HepG2 (cell line): ENCODE data around the gene SYT13. TPM values are rescaled to one million over a fixed set of nuclear protein-coding genes. Genes with fewer than 3 reads are reported as not detected.

Experiments used
- ATAC-seq: fragments of 200-7000 bp; cut with Tn5 transposase; 3 replicates; pipeline ENCODE4 v1.9.1; 2020; ENCODE audit warnings: mild to moderate bottlenecking, moderate library complexity
- BruUV-seq: library from RNA; stranded (reverse); fragments of 400-500 nt; replicated peaks from 2 replicates; lab custom pipeline; 2021; lab: Mats Ljungman, UMichigan
- CTCF ChIA-PET: fragments of 300-600 bp; formaldehyde crosslinking; extraction: SDS; loops from one replicate; lab custom pipeline; 2021; ENCODE audit warnings: low total read pairs, inconsistent platforms, low intra/inter-chr PET ratio; lab: Yijun Ruan, JAX
- POLR2A ChIA-PET: fragments of 350-600 bp; sonication (Branson Sonifier 250); formaldehyde crosslinking; loops from one replicate; lab custom pipeline; 2020; ENCODE audit warnings: antibody characterized with exemption, inconsistent platforms; lab: Yijun Ruan, JAX
- DNase-seq: peaks from one replicate; pipeline ENCODE4 v3.0.0-alpha.2; 2015; ENCODE audit warnings: low spot score
- FAIRE-seq: peaks from 3 replicates; lab custom pipeline; 2011; peaks lifted over from hg19 to GRCh38; lab: Jason Lieb, UNC
- H2AFZ ChIP-seq: one replicate; pipeline ENCODE4 v1.6.1; 2011; ENCODE audit warnings: low read length, inconsistent platforms
- H3K27ac ChIP-seq: fragments of 300-600 bp; 3 replicates; pipeline ENCODE4 v1.8.0; 2011; ENCODE audit warnings: mixed run types, mild to moderate bottlenecking, mixed read lengths, low read length, inconsistent platforms; ENCODE audit not compliant: insufficient read depth; ENCODE audit errors: extremely low read length
- H3K27me3 ChIP-seq, 2 experiments: fragments of 200-600 bp in 1 of 2; 2 replicates in 1 of 2; 3 replicates in 1 of 2; pipeline versions ENCODE4 v1.6.0 to v1.8.0; 2011; ENCODE audit warnings: low read length in 2 of 2, mild to moderate bottlenecking in 2 of 2, moderate library complexity in 2 of 2, inconsistent platforms in 1 of 2; ENCODE audit not compliant: insufficient read depth in 2 of 2, control insufficient read depth in 1 of 2
- H3K36me3 ChIP-seq, 2 experiments: fragments of 200-600 bp in 1 of 2; replicated peaks in 1 of 2; 2 replicates in 1 of 2; 3 replicates in 1 of 2; pipeline versions ENCODE4 v1.5.1 to v1.8.0; 2011; ENCODE audit warnings: low read length in 2 of 2, inconsistent platforms in 1 of 2; ENCODE audit not compliant: insufficient read depth in 2 of 2, control insufficient read depth in 1 of 2
- H3K4me1 ChIP-seq: 2 replicates; pipeline ENCODE4 v1.5.1; 2012; ENCODE audit warnings: low read length, inconsistent platforms; ENCODE audit not compliant: insufficient read depth
- H3K4me2 ChIP-seq: 2 replicates; pipeline ENCODE4 v1.6.0; 2011; ENCODE audit warnings: low read depth, low read length, inconsistent platforms
- H3K4me3 ChIP-seq, 3 experiments: fragments of 200-600 bp in 1 of 3; sonication (generic), shearing (Covaris generic) in 1 of 3; replicated peaks in 1 of 3; 2 replicates each; pipeline ENCODE4 v1.5.1; 2011 to 2016; ENCODE audit warnings: low read length in 3 of 3, inconsistent platforms in 2 of 3, low read depth in 2 of 3, mild to moderate bottlenecking in 2 of 3, control low read depth in 1 of 3, mixed read lengths in 1 of 3; ENCODE audit not compliant: insufficient read depth in 1 of 3
- H3K79me2 ChIP-seq: one replicate; pipeline ENCODE4 v1.6.1; 2011; ENCODE audit warnings: low read length, inconsistent platforms; ENCODE audit not compliant: insufficient read depth
- H3K9ac ChIP-seq: 2 replicates; pipeline ENCODE4 v1.6.0; 2011; ENCODE audit warnings: mild to moderate bottlenecking, low read depth, low read length, inconsistent platforms; ENCODE audit not compliant: insufficient read depth
- H3K9me3 ChIP-seq: 2 replicates; pipeline ENCODE4 v1.5.1; 2012; ENCODE audit warnings: mild to moderate bottlenecking, low read length
- H4K20me1 ChIP-seq: 2 replicates; pipeline ENCODE4 v1.6.0; 2011; ENCODE audit warnings: inconsistent platforms, mild to moderate bottlenecking, low read length, moderate library complexity; ENCODE audit not compliant: insufficient read depth
- AGO2 ChIP-seq: fragments of 200-400 bp; formaldehyde crosslinking; optimal IDR thresholded peaks from 2 replicates; pipeline ENCODE3; 2017; ENCODE audit warnings: mild to moderate bottlenecking, low read depth, low read length, moderate library complexity
- ATF7 ChIP-seq, 2 experiments: fragments of 450-650 bp in 1 of 2; sonication (generic) in 1 of 2; formaldehyde crosslinking in 1 of 2; IDR thresholded peaks; 2 replicates each; pipeline versions ENCODE4 v1.4.0 to v1.6.1; 2016 to 2020; ENCODE audit warnings: antibody characterized with exemption in 1 of 2, mild to moderate bottlenecking in 1 of 2, missing genetic modification reagents in 1 of 2
- DNMT3B ChIP-seq: conservative IDR thresholded peaks from 2 replicates; pipeline ENCODE4 v1.6.1; 2016; ENCODE audit warnings: missing biosample characterization, control low read depth
- FOXA3 ChIP-seq: IDR thresholded peaks from 2 replicates; pipeline ENCODE4 v1.6.1; 2016; ENCODE audit warnings: missing genetic modification reagents, missing compliant biosample characterization
- HDAC6 ChIP-seq: fragments of 200-600 bp; sonication (generic); IDR thresholded peaks from 2 replicates; pipeline ENCODE4 v1.7.0; 2017; ENCODE audit warnings: mild to moderate bottlenecking, antibody characterized with exemption, low read length, low read depth
- NR2F1 ChIP-seq, 2 experiments: fragments of 450-650 bp in 1 of 2; formaldehyde crosslinking in 1 of 2; IDR thresholded peaks; 2 replicates each; pipeline versions ENCODE4 v1.5.0 to v1.6.1; 2016 to 2020; ENCODE audit warnings: mild to moderate bottlenecking in 1 of 2, missing compliant biosample characterization in 1 of 2, missing genetic modification reagents in 1 of 2, moderate library complexity in 1 of 2
- RFX1 ChIP-seq: fragments of 450-650 bp; IDR thresholded peaks from 2 replicates; pipeline ENCODE4 v1.6.1; 2017
- SOX5 ChIP-seq: IDR thresholded peaks from 2 replicates; pipeline ENCODE4 v1.6.1; 2016; ENCODE audit warnings: borderline replicate concordance
- ZBTB7B ChIP-seq: sonication (generic); formaldehyde crosslinking; IDR thresholded peaks from 2 replicates; pipeline ENCODE4 v1.4.0; 2020; ENCODE audit warnings: missing genetic modification reagents
- ZMYM2 ChIP-seq: sonication (generic); formaldehyde crosslinking; IDR thresholded peaks from 2 replicates; pipeline ENCODE4 v1.8.0; 2022; ENCODE audit warnings: mild to moderate bottlenecking, missing genetic modification reagents
- ZNF17 ChIP-seq: sonication (generic); formaldehyde crosslinking; IDR thresholded peaks from 2 replicates; pipeline ENCODE4 v1.5.0; 2020; ENCODE audit warnings: mild to moderate bottlenecking, missing genetic modification reagents
- ZNF180 ChIP-seq: sonication (generic); formaldehyde crosslinking; IDR thresholded peaks from 2 replicates; pipeline ENCODE4 v1.4.0; 2020; ENCODE audit warnings: low read depth, missing genetic modification reagents, borderline replicate concordance
- ZNF382 ChIP-seq: sonication (generic); formaldehyde crosslinking; IDR thresholded peaks from 2 replicates; pipeline ENCODE4 v1.5.0; 2020; ENCODE audit warnings: missing genetic modification reagents, mild to moderate bottlenecking, borderline replicate concordance
- ZNF780A ChIP-seq: sonication (generic); formaldehyde crosslinking; IDR thresholded peaks from 2 replicates; pipeline ENCODE4 v1.8.0; 2022; ENCODE audit warnings: mild to moderate bottlenecking, missing genetic modification reagents, moderate library complexity
- WGBS: methylation state at CpG from one replicate; pipeline ENCODE4 v1.1.6; 2017; ENCODE audit warnings: low lambda C conversion rate; 5-methylcytosine and 5-hydroxymethylcytosine counted together
- in situ Hi-C: cut with HindIII; loops from 2 replicates; pipeline ENCODE4 v1.10.0; 2017; ENCODE audit warnings: low pct_unique_long_range_greater_than_20kb; ENCODE audit not compliant: extremely low pct_ligation_motif_present
- intact Hi-C: fragments of 100-400 bp; cut with micrococcal nuclease; formaldehyde crosslinking; loops from one replicate; pipeline ENCODE4 v1.10.0; 2022; ENCODE audit not compliant: unreplicated experiment
- polyA plus RNA-seq, 8 experiments: library from polyadenylated mRNA; depleted of rRNA in 3 of 8; stranded (reverse) in 7 of 8; unstranded in 1 of 8; fragments of >200 nt; fragmentation: Illumina TruSeq in 4 of 8; extraction: Trizol in 4 of 8; gene quantifications; 2 replicates each; pipeline versions ENCODE4 v1.2.1 to v1.2.3, GENCODE V29; 2011 to 2016; ENCODE audit warnings: low read depth in 4 of 8, missing spikeins in 1 of 8, mixed read lengths in 1 of 8; ENCODE audit not compliant: insufficient read depth in 1 of 8
- total RNA-seq, 5 experiments: library from RNA; depleted of rRNA; stranded (reverse); fragments of >200 nt; fragmentation: Illumina TruSeq; extraction: Trizol; gene quantifications; 2 replicates each; pipeline ENCODE4 v1.2.3, GENCODE V29; 2016; ENCODE audit warnings: low read depth in 1 of 5
- TF ChIP-seq, protein P1 (sequence below): IDR thresholded peaks from 2 replicates; pipeline ENCODE4 v1.6.1; 2016; ENCODE audit warnings: low read depth, control low read depth
- TF ChIP-seq, protein P2 (sequence below): IDR thresholded peaks from 2 replicates; pipeline ENCODE4 v1.6.1; 2012; ENCODE audit warnings: low read length, improper control_type of control experiment

The SYT13 gene
- total and polyA plus RNA-seq, 2 of the 13 experiments (the other 11 are each of a cell fraction or from before 2014, with no cell fraction given) = 0.02 to 0.13 TPM

GRCh38 chr11:45322891-45323600, 36.9 kb upstream of the SYT13 start (continued):
- TF ChIP-seq, protein P1, sequence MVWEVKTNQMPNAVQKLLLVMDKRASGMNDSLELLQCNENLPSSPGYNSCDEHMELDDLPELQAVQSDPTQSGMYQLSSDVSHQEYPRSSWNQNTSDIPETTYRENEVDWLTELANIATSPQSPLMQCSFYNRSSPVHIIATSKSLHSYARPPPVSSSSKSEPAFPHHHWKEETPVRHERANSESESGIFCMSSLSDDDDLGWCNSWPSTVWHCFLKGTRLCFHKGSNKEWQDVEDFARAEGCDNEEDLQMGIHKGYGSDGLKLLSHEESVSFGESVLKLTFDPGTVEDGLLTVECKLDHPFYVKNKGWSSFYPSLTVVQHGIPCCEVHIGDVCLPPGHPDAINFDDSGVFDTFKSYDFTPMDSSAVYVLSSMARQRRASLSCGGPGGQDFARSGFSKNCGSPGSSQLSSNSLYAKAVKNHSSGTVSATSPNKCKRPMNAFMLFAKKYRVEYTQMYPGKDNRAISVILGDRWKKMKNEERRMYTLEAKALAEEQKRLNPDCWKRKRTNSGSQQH (CRISPR knock-in tag) = no peak
- TF ChIP-seq, protein P2, sequence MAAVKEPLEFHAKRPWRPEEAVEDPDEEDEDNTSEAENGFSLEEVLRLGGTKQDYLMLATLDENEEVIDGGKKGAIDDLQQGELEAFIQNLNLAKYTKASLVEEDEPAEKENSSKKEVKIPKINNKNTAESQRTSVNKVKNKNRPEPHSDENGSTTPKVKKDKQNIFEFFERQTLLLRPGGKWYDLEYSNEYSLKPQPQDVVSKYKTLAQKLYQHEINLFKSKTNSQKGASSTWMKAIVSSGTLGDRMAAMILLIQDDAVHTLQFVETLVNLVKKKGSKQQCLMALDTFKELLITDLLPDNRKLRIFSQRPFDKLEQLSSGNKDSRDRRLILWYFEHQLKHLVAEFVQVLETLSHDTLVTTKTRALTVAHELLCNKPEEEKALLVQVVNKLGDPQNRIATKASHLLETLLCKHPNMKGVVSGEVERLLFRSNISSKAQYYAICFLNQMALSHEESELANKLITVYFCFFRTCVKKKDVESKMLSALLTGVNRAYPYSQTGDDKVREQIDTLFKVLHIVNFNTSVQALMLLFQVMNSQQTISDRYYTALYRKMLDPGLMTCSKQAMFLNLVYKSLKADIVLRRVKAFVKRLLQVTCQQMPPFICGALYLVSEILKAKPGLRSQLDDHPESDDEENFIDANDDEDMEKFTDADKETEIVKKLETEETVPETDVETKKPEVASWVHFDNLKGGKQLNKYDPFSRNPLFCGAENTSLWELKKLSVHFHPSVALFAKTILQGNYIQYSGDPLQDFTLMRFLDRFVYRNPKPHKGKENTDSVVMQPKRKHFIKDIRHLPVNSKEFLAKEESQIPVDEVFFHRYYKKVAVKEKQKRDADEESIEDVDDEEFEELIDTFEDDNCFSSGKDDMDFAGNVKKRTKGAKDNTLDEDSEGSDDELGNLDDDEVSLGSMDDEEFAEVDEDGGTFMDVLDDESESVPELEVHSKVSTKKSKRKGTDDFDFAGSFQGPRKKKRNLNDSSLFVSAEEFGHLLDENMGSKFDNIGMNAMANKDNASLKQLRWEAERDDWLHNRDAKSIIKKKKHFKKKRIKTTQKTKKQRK = no peak

GRCh38 chr11:45322111-45322705, 36.1 kb upstream of the SYT13 start:
- Histone ChIP-seq H3K4me3 (no peak overlapping the region), H2AFZ (no peak overlapping the region), H4K20me1 (no peaks in the 10 kb centered on the region), H3K9me3 (no peaks in the 10 kb centered on the region), H3K4me2 (no peak overlapping the region), H3K9ac (no peak overlapping the region), H3K27me3 (peaks cover 3 to 21% of the 10 kb centered on the region in 2 experiments; a peak in 2 of 5 replicates), H3K4me1 (no peaks in the 10 kb centered on the region), H3K27ac (no peak overlapping the region), H3K79me2 (no peaks in the 10 kb centered on the region), H3K36me3 (no peaks in the 10 kb centered on the region)
- no peak for TF ChIP-seq ZNF382
- TF ChIP-seq ZNF17 (CRISPR knock-in tag) = no peak
- TF ChIP-seq ZNF180 (CRISPR knock-in tag) = no peak
- TF ChIP-seq SOX5 (CRISPR knock-in tag) = no peak
- TF ChIP-seq FOXA3 = no peak
- no peak for TF ChIP-seq ZMYM2 (CRISPR knock-in tag)
- no peak for TF ChIP-seq ZBTB7B (CRISPR knock-in tag)
- no peak for TF ChIP-seq NR2F1 (CRISPR knock-in tag; IDR thresholded peaks at IDR 0.05)
- no peak for TF ChIP-seq ATF7 (IDR thresholded peaks at IDR 0.05)
- TF ChIP-seq ATF7 (CRISPR knock-in tag; IDR thresholded peaks at IDR 0.05) = no peak
- TF ChIP-seq AGO2 = no peak
- TF ChIP-seq DNMT3B (CRISPR knock-in tag) = no peak
- TF ChIP-seq RFX1 = no peak
- TF ChIP-seq ZNF780A (CRISPR knock-in tag) = no peak
- no peak for TF ChIP-seq HDAC6
- ChIA-PET CTCF (no interaction called here), POLR2A (no interaction called here)
- in situ Hi-C loops (loop anchor here (10.0 kb wide), 1 partner anchor 217 kb away; no protein-coding TSS in a partner anchor), intact Hi-C loops (no loop called here)
- ATAC-seq (no peak), DNase-seq (no peak), FAIRE-seq (no peak)
- 8% methylated on average over 7 of the region's 8 CpGs for WGBS
- no TSS peak for BruUV-seq
